ELF-1 (cell line): ENCODE measurements around the gene EXOC6.

ENCODE experiments used
- DNase-seq: peaks from one replicate; pipeline ENCODE4 v3.0.0-alpha.2; 2016; ENCODE audit warnings: low read depth, low spot score

The EXOC6 gene

DNA sequence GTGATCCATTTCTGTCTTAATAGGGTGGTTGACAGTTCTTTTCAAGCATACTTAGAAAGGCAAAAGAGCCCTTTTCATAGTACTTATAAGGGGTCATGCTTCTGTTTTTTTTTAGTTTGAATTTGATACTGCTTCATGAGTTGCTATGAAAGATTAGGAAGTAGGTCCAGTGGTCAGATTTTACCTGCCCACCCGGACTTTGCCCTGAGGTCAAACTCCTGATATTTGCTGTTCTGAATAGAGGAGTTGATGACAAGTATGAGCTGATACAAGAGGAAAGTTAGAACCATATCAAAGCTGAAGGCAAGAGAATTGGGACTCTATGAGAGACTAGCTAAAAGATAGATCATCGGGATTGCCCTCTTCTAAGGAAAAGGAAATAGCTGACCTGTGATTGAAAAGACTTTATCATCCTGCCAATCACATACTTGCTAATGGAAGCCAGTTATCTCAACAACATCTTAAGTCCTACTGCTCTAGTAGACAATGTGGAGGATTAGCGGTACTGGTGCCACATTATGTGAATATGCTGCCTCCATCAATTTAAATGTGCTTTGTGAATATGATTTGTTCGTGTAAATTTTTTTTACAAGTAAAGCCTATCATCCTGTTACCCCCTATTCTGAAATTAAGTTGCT is 174.8 kb downstream of the EXOC6 start:
- DNase-seq: no peak

DNA sequence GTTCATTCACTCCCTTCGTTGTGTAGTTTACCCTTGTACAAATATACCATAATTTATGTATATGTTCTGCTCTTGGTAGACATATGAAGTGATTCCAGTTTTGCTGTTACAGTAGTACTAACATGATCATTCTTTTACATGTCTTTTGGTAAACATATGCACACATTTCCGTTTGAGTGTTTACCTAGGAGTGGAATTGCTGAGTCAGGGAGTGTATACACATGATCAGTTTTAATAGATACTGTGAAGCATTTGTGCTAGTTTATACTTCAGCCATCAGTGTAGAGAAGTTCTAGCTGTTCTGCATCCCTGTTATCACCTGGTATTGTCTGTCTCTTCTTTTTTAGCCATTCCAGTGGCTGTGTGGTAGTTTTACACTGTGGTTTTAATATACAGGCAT is 177.8 kb downstream of the EXOC6 start:
- DNase-seq: no peak

DNA sequence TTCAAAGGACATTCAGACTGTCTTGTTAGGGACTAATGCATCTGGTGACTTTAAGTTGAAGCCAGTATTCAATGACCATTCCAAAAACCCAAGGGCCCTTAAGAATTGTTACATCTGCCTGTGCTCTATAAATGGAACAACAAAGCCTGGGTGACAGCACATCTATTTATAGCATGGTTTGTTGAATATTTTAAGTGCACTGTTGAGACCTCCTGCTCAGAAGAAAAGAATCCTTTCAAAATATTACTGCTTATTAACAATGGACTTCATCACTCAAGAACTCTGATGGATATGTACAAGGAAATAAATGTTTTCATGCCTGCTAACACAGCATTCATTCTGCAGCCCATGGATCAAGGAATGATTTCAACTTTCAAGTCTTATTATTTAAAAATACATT is 179.2 kb downstream of the EXOC6 start:
- DNase-seq: no peak

DNA sequence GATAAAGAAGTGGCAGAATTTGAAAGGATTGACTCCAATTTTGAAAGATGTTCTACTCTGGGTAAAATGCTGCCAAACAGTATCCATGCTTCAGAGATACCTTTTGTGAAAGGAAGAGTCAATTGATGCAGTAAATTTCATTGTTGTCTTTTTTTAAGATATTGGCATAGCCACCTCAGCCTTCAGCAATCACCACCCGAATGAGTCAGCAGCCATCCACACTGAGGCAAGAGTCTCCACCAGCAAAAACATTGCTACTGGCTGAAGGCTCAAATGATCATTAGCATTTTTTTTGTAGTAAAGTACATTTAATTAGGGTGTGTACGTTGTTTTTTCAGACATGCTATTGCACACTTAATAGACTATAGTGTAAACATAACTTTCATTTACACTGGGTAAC is 180.6 kb downstream of the EXOC6 start:
- DNase-seq: no peak

DNA sequence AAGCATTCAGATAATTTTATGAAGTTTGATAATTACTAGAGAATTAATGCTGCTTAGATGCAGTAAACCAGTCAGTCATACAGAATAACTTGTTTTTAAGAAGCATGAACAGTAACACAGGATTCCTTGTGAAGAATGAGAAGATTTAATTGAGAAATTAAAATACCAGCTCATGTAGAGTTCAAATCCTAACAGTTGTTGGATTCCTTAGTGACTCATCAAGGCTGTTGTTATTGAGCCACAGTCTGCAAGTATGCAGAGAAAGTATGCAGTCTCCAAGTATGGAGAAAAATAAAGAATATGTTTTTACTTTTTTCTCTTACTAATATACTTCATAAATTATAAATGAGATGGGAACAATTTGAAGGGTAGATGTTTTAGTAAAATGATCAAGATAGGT is 182.1 kb downstream of the EXOC6 start:
- no peak for DNase-seq

DNA sequence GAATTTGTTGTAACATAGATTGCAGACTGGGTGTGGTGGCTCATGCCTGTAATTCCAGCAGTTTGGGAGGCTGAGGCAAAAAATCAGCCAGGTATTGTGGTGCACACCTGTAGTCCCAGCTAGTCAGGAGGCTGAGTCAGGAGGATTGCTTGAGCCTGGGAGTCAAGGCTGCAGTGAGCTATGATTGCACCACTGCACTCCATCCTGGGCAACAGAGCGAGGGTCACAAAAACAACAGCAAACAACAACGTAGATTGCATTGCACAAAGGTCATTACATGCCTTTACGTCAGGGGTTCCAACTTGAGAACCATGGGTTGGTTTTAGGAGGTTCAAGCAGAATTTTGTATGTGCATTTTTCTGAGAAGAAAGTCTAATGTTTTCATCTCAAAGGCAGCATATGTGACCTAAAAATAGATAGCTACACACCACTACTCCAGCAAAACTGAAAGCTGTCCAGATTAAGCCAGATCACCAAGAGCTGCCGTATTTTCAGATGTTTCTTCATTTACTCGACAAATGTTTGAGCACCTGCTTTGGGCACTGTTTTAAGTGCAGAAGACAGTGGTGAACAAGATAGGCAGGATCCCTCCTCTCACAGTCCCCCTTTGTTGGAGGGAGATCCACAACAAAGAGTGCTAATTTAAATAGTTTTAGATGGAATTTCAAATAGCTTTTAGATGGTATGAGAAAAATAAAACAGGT is 183.9 kb downstream of the EXOC6 start:
- no peak for DNase-seq

DNA sequence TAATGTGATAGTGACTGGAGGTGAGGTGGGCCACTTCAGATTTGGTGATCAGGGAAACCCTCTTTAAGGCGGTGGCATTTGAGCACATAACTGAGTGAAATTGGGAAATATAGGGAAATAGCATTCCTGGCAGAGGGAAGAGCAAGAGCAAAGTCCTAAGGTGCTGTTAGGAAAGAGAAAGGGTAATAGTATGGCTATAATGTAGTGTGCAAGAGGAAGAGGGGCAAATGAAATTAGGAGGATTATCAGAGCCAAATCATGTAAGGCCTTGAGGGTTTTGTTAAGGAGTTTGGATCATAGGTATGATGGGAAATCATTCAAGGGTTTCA is 184.5 kb downstream of the EXOC6 start:
- DNase-seq: no peak

DNA sequence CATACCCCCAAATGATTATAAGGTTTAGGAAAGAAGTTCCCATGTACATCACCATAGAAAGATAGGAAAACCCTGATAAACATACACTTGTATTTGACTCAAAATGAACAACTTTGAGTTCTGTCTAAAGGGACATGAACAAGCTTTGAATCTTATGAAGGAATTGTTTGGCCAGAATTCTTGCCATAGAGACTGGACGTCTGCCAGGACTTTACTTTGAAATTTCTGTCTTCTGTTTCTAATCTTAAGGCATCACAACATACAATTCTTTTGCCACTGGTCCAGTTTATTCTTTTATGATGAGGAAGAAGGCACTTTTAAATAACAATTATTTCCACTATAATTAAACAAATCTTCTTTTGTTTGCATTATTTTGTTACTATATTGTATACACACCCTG is 186.1 kb downstream of the EXOC6 start:
- no peak for DNase-seq

DNA sequence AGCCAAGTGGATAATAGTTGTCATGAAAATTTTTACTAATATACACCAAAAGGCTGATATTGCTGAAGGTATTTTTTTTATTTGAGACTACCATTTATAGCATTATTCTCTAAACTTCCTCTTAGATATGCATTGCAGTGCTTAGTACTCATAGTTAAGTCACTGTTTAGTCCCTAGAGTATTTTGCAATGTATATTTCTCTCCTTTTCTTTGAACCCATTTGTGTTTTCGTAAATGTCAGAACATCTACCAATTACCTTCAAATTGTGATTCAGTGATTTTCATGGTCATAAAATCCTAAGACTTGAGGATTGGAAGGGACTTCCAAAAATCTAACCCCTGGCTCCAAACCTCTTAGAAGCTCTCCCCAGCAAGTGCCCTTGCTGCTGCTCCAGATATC is 190.8 kb downstream of the EXOC6 start:
- no peak for DNase-seq

DNA sequence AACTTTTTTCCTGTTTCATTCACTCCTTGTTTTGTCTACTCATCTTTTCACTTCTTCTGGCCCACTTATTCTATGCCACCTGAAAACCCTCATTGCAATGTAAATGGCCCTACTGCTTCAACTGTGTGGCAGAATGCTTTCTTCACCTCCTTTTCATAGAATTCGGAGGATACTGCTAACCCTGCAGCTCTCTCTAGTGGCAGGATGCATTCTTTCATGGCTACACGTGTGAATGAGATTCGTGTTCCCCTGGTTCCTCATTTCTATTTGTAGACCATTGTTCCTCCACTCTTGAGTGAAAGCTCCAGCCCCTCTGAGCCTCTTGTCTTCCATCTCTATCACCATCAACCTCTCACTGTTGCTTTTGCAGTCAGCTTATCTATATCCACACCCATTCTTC is 191.4 kb downstream of the EXOC6 start:
- DNase-seq: peak; percentile 10

DNA sequence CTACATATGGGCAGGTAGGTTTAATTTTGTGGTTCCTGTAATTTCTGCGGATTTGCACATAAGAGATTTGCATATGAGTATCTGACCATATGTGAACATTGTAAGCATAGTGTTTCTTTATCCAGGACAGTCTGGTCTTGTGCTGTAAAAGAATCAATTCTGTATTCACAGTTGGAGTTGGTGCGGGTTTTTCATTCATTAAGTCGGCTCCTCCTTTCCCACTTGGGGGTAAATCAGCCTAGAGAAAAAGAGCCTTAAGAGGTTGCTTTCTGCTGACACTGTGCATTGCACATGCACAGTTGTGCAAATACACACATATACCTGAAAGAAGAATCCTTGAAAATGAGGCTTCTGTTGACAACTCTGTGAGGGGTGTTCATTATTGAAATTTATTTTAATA is 206.2 kb downstream of the EXOC6 start:
- DNase-seq: no peak

DNA sequence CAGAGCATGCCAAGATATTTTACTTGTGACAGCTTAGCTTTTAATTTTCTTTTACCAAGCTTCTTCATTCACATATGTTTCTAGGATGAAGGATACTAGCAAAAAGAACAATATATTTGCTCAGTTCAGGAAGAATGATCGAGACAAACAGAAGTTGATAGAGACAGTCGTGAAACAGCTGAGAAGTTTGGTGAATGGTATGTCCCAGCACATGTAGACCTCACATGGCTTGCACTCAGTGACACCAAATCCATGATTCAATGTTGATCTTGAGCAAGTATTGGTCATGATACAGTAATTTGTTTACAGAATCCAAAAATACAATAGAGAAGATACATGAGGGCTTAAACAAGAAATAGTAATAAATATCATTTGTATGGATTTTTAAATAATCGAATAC is 209.8 kb downstream of the EXOC6 start:
- no peak for DNase-seq

DNA sequence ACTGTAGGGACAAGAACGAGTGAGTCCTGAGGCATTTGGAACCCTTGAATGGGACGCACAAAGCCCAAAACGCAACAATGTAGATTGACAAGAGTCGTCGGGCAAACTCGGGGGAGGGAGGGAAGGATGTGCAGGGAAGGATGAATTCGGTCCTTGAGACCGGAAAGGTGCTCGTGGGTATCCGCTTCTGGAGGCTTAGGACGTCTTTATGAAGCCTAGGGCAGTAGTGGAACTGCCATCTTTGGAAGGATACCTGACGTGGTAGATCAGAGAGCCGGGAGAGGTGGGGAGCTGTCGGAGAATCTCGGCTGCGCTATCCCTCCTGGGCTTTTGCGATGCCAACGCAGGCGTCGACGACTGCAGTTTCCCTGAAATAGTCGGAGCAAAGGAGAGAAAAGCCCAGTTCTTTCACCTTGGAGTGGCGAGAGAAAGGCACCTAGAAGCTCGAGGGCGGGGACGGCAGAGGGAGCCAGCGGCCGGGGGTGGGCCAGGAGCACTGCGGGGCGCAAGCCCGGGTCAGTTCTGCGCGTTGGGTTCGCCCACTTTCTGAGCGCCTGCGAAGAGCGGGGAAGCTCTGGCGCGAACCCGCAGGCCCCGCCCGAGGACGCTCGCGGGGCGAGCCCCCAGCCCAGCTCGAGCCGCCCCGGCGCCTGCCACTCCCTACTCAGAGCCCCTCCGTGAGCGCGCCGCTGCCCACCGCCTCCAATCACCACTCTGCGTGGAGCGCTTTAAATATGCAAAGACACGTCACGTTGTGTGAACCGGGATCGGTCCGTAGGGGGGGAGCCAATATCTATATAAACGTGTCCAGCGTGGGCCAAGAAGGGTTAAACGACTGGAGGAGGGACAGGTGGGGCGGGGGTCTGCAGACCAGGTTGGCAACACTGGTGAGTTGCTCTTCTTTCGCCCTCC is 211.9 kb downstream of the EXOC6 start, which contains the start of gene CYP26C1:
TSS of gene CYP26C1 (plus strand) at position 824 of the 912 bp plus-strand sequence. CDS start 466 bp downstream, outside the sequence.
- no peak for DNase-seq

DNA sequence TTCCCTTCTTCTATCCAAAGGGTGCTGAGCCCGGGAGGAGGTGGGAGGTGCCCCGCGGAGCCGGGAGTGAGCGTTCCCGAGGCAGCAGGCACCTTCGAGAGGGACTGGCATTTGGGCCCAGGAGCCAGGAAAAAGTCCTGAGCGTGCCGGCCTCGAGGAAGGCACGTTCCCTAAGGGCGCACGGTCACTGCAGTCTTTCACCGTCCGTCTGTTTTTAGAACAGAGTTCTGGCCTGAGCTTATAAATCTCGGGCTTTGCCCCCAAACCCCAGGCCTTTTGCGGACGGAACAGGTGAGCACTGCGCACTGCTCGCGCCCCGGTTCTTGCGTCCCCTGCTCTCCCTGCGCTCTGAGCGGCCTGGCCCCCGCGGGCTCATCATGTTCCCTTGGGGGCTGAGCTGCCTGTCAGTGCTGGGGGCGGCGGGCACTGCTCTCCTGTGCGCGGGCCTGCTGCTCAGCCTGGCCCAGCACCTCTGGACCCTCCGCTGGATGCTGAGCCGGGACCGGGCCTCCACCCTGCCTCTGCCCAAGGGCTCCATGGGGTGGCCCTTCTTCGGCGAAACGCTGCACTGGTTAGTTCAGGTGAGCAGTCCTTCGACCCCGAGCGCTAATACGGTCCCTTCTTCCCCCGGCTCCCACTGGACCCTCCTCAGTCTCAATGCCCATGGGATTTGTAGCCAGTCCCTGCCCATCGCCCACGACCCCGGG is 212.7 kb downstream of the EXOC6 start:
- DNase-seq: no peak

DNA sequence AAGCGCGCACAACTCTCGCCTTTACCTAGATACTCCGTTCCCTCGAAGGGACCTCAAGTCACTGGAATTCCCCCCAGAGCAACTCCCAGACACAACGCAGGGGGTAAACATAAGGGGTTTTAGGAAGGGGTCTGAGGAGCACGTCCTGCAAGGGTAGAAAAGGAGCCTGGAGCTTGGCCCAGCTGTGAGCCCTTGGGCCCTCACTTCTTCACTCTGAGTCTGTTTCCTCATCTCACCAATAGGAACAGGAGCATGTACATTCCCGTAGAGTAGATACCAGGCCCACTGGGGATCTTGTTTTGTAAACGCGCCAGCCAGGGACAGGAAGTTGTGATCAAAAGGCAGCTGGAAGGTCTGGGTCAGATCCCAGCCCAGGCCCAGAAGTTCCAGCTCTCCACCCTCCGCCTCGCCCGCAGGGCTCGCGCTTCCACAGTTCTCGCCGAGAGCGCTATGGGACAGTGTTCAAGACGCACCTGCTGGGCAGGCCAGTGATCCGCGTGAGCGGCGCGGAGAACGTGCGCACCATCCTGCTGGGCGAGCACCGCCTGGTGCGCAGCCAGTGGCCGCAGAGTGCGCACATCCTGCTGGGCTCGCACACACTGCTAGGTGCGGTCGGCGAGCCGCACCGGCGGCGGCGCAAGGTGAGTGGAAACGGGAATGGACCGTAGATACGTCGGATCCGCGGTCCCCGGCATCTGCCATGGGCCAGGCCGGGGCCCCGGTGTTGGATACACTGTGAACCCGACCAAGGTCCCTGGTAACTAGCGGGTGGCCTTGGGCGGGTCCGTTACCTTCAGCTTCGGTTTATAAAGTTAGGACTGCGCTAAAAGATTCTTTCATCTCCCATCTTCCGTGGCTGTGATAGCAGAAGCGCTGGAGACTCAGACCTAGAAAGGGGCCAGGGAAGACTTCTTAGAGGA is 213.5 kb downstream of the EXOC6 start:
- DNase-seq: no peak

DNA sequence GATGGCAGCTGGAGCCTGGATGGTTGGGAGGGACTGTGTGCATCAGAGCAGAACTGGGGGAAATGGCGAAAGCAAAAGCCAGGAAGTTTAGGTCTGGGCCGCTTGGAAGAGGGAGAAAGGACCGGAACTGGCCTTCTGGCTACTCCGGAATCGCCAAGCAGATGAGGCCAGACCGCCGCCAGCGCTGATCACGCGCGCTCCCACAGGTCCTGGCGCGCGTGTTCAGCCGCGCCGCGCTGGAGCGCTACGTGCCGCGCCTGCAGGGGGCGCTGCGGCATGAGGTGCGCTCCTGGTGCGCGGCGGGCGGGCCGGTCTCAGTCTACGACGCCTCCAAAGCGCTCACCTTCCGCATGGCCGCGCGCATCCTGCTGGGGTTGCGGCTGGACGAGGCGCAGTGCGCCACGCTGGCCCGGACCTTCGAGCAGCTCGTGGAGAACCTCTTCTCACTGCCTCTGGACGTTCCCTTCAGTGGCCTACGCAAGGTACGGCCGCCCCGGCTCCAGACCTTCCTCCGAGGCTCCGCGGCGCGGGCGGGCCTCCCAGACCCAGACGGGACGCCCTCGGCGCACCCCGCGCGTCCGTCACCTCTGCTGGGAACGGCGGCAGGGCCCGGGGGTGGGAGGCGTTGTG is 214.3 kb downstream of the EXOC6 start:
- DNase-seq: peak; percentile 77

DNA sequence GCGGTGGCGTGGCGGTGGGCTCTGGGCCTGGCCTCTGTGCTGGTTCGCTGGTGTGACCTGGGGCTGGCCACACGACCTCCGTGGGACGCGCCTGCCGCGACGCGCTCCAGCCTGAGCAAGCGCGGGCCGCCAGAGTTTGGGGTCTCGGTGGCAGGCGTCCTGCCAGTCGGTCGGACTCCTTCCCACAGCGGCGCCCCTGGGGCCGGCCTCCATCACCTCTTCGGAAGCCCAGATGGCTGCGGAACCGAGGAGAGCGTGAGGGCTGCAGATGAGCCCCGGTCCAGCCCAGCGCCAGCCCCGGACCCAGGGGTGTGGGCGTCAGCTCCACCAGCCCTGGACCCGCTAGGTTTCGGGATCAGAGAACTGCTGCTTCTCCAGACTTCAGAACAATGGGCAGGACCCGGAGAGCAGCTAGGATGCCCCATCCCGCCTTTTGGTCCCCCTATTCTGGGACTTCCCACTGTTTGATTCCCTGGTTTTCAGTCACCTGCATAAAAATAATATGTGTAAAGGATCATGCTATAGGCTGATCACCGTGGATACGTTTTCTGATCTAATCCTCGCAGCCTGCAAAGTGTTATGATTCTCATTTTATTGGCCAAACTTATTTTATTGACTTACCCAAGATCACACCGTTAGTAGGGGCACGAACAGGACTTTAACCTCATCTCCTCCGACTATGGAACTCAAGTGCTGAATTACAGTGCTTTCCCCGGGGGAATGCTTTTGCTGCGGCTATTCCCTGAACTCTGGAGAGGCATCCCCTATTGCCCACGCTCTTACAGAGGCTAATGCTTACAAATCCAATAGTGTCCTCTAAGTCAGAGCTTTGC is 215.0 kb downstream of the EXOC6 start:
- DNase-seq: no peak

DNA sequence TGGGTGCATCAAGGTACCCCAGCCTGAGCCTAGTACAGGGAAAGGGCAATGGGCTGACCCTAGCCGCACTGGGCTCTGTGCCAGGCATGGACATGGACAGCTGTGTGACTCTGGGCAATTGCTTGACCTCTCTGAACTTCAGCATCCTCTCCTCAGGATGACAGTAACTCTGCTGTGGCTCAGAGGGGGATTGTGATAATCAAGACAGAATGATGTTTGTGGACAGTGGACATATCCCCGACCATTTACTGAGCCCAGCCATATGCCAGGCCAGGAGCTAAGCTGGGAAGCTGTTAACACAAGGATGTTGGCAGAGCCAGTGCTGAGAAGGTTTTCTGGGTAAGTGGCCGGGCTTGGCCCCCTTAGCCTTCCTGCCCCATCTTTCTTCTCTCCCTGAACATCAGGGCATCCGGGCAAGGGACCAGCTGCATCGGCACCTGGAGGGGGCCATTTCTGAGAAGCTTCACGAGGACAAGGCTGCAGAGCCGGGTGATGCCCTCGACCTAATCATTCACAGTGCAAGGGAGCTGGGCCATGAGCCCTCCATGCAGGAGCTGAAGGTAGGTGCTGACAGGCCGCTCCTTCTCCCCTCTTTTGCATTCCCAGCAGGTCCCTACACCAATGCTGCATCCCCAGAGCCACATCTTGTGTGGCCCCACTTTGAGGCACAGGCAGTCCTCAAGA is 215.8 kb downstream of the EXOC6 start:
- DNase-seq: no peak
